Type B pancreatic cell (in vitro differentiated cells): Measurements from ENCODE around the gene CLASP1. TPM values are rescaled to one million over a fixed set of nuclear protein-coding genes. Genes with fewer than 3 reads are reported as not detected.

ENCODE experiments used
- DNase-seq: peaks from one replicate; pipeline ENCODE4 v3.0.0; 2021; ENCODE audit warnings: mixed read lengths; ENCODE audit not compliant: unreplicated experiment; ENCODE audit errors: extremely low spot score
- H3K27ac Mint-ChIP-seq: 2 replicates; pipeline ENCODE4 v1.8.0; 2021; ENCODE audit warnings: mild to moderate bottlenecking, mixed read lengths
- H3K27me3 Mint-ChIP-seq: 2 replicates; pipeline ENCODE4 v1.8.0; 2021; ENCODE audit warnings: mixed read lengths
- H3K36me3 Mint-ChIP-seq: 2 replicates; pipeline ENCODE4 v1.8.0; 2021; ENCODE audit warnings: mixed read lengths
- H3K4me1 Mint-ChIP-seq: one replicate; pipeline ENCODE4 v1.8.0; 2021; ENCODE audit warnings: mixed read lengths; ENCODE audit not compliant: unreplicated experiment
- H3K4me3 Mint-ChIP-seq: 2 replicates; pipeline ENCODE4 v1.8.0; 2021; ENCODE audit warnings: mild to moderate bottlenecking, mixed read lengths
- H3K9me3 Mint-ChIP-seq: 2 replicates; pipeline ENCODE4 v1.8.0; 2021; ENCODE audit warnings: mixed read lengths
- total RNA-seq: library from RNA; stranded (reverse); gene quantifications from 2 replicates; pipeline ENCODE4 v1.2.1, GENCODE V29; 2021; ENCODE audit warnings: low replicate concordance
- TF ChIP-seq, protein P1 (sequence below): fragments of 200-600 bp; sonication (generic); conservative IDR thresholded peaks from 2 replicates; pipeline ENCODE4 v1.5.0; 2021; ENCODE audit warnings: antibody characterized with exemption, mild to moderate bottlenecking

Gene CLASP1
- total RNA-seq, 1 donor from 2014 or later: 74.6 TPM

DNA sequence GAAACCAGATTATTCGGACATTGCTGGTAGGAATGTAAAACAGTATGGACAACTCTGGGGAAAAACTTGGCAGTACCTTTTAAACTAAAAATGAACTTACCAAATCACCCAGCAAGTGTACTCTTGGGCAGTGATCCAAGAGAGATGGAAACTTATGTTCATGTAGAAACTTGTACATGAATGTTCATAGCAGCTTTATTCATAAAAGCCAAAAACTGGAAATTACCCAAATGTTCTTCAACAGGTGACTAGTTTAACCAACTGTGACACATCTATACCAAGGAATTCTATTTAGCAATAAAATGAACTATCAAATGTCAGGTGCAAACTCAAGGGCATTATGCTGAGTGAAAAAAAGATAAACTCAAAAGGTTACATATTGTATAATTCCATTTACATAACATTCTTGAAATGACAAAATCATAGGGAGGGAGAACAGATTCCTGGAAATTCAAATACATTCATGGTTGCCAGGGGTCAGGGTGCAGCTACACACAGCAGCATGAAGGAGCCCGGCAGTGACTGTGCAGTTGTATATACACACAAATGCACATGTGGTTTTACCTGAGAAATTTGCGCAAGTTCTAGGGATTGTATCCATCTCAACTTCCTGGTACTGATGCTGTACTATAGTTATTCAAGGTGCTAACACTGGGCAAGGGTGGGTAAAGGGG is 122.1 kb downstream of the CLASP1 start:
- no peaks in the 10 kb centered on the region for H3K36me3 Mint-ChIP-seq
- no peak for DNase-seq
- H3K9me3 Mint-ChIP-seq: no peaks in the 10 kb centered on the region
- TF ChIP-seq, protein P1, sequence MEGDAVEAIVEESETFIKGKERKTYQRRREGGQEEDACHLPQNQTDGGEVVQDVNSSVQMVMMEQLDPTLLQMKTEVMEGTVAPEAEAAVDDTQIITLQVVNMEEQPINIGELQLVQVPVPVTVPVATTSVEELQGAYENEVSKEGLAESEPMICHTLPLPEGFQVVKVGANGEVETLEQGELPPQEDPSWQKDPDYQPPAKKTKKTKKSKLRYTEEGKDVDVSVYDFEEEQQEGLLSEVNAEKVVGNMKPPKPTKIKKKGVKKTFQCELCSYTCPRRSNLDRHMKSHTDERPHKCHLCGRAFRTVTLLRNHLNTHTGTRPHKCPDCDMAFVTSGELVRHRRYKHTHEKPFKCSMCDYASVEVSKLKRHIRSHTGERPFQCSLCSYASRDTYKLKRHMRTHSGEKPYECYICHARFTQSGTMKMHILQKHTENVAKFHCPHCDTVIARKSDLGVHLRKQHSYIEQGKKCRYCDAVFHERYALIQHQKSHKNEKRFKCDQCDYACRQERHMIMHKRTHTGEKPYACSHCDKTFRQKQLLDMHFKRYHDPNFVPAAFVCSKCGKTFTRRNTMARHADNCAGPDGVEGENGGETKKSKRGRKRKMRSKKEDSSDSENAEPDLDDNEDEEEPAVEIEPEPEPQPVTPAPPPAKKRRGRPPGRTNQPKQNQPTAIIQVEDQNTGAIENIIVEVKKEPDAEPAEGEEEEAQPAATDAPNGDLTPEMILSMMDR: no peak
- H3K4me1 Mint-ChIP-seq: peaks cover 19% of the 10 kb centered on the region
- H3K4me3 Mint-ChIP-seq: no peak overlapping the region
- peak overlapping the region; percentile 19 for H3K27ac Mint-ChIP-seq
- no peaks in the 10 kb centered on the region for H3K27me3 Mint-ChIP-seq

DNA sequence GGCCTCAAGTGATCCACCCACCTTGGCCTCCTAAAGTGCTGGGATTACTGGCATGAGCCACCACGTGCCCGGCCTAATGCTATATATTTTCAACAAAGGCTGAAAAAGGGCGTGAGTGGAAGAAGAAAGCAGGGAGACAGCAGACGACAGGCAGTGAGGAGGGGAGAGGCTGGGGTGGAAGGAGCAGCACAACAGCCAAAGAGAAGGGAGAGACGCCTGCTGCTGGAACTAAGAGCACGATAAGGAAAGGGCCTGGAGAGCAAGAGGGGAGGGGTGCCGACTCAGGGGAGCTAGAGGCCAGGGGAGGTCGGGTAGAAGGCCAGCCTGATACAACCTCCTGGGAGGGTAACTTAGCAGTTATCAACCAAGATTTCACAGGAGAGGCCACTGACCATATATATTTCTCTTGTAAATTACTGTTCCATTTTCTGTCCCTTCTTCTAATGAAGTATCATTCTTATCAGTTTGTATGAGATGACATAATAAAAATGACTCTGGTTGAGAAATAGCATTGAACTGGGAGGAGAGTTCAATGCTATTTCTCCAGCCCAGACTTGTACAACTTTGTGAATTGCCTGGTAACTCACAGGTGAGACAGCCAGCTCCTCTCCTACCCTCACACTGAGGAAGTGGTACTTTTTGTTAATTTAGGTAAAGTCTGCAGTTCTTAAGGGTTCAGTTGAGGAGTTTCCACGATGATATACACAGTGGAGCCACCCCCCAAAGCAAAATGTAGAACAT is 124.4 kb downstream of the CLASP1 start:
- TF ChIP-seq, protein P1: no peak
- Mint-ChIP-seq H3K36me3 (no peaks in the 10 kb centered on the region), H3K27ac (peak overlapping the region; percentile 56)

DNA sequence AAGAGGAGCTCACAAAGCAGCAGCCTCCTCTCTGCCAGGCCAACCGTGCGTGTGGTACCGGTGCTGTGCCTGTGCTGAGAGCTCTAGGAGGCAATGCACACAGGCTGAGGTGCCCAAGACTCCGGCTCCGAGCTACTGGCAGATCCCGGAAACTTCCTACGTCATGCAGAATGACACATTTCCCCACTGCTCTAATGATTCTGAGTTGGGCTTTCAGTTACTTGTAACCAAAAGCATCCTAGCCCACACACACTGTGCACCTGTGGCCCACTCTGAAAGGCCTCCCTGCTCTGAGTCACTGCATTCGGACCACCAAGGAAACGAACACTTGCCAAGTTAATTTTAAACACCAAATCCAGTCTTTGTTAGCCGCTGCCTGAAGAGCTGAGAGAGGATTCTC is 127.9 kb downstream of the CLASP1 start:
- no peak overlapping the region for H3K27ac Mint-ChIP-seq
- H3K4me1 Mint-ChIP-seq: peaks cover 6% of the 10 kb centered on the region

More for the DNA sequence above, 124.4 kb downstream of the CLASP1 start:
- H3K4me3 Mint-ChIP-seq: peak overlapping the region; percentile 18
- peaks cover 10% of the 10 kb centered on the region for H3K4me1 Mint-ChIP-seq
- H3K27me3 Mint-ChIP-seq: no peaks in the 10 kb centered on the region
- H3K9me3 Mint-ChIP-seq: no peaks in the 10 kb centered on the region
- DNase-seq: no peak

DNA sequence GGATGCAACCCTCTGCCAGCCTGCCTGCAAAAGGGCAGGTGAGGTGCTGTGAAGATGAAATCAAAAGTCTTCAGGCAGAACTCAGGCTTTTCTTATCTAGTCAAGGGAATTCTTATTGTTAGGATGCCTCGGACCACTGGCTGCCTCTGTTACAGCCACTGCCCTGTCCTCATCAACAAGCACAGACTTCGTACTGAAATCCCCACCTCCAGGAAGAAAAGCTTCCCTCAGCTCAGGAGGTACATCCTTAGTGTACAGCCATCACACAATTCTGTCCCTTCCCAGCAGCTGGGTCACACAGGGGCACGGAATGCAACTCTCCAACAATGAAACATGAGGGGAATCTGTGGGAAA is 128.6 kb downstream of the CLASP1 start:
- no peak for DNase-seq
- H3K36me3 Mint-ChIP-seq: peaks cover 8% of the 10 kb centered on the region
- H3K27me3 Mint-ChIP-seq: no peaks in the 10 kb centered on the region
- H3K4me1 Mint-ChIP-seq: peaks cover 6% of the 10 kb centered on the region
- H3K27ac Mint-ChIP-seq: no peak overlapping the region
- TF ChIP-seq, protein P1: no peak
- H3K4me3 Mint-ChIP-seq: no peak overlapping the region
- H3K9me3 Mint-ChIP-seq: no peaks in the 10 kb centered on the region

More for the DNA sequence above, 127.9 kb downstream of the CLASP1 start:
- H3K4me3 Mint-ChIP-seq: no peak overlapping the region
- no peaks in the 10 kb centered on the region for H3K27me3 Mint-ChIP-seq
- peaks cover 5% of the 10 kb centered on the region for H3K36me3 Mint-ChIP-seq
- no peaks in the 10 kb centered on the region for H3K9me3 Mint-ChIP-seq
- DNase-seq: no peak
- TF ChIP-seq, protein P1: no peak

DNA sequence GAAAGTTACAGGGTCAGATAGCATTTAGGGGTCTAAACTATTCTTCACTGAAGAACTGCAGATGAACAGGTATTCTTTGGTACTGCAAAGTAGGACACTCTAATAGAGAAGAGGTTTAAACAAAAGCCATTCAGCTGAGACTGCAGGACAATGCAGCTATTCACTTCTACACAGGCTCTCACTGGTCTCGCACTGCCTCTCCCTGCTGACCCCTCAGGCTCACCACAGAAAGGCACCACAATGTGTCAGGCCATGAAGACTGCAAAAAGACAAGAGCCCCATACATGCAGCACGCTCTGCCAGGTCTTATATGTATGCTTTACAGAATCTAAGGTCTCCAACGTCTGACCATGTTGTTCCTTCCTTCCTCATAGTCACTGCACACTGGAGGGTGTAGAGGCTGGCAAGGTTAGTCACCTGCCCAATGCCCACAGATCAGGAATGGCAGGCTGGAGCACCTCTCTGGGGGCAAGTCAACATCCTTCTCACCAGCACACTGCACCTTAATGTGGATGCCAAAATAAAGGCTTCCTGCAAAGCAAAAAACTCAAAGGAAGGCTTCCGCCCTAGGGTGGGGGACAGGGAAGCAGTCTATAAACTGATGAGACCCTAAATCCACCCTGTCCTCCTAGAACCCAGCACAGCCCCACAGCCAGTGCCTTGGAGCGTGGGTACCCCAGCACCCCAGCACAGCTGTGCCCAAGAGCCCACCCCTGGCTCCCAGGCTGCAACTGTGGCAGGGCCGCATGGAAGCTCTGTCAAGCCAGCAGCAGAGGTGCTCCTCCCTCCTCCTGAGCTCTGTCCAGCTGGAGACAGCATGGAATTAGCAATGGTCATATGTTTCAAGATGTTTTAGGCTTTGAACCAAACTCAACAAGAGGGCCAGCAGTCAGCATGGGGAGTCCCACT is 129.3 kb downstream of the CLASP1 start:
- Mint-ChIP-seq H3K4me1 (peaks cover 6% of the 10 kb centered on the region), H3K9me3 (no peaks in the 10 kb centered on the region), H3K27me3 (no peaks in the 10 kb centered on the region), H3K27ac (peak overlapping the region; percentile 50), H3K4me3 (no peak overlapping the region), H3K36me3 (peaks cover 11% of the 10 kb centered on the region)
- no peak for DNase-seq
- TF ChIP-seq, protein P1: no peak
